ENCODE measurements around the gene NCR3LG1. TPM values are rescaled to one million over a fixed set of nuclear protein-coding genes. Genes with fewer than 3 reads are reported as not detected.

NCR3LG1 gene
- total RNA-seq, 4 donors from 2014 or later = 4.6 to 6.5 (median 5.3) TPM

- intact Hi-C loops (cut with DNase I; ENCODE audit: low total_unique reads) = loop anchor here (10.0 kb wide), 1 partner anchor 163 kb away; no protein-coding TSS in a partner anchor
- H3K4me3 ChIP-seq (ENCODE audit: low read depth, poor library complexity, severe bottlenecking) = no peak overlapping the region
- 81 to 88% methylated on average over 12 to 16 of the region's 20 CpGs for WGBS, 2 donors
- no peak for TF ChIP-seq CTCF (IDR thresholded peaks at IDR 0.05)
- TF ChIP-seq POLR2A (IDR thresholded peaks at IDR 0.05) = no peak
- DNase-seq (ENCODE audit: low spot score in 2 of 2) = no peak
These were observed 36.2 kb downstream of the NCR3LG1 start for GRCh38 chr11:17387811-17388210.

- intact Hi-C loops (cut with DNase I; ENCODE audit: low total_unique reads) = loop anchor here (10.0 kb wide), 1 partner anchor 164 kb away; no protein-coding TSS in a partner anchor
- no peak within 1 kb of the TSS for H3K4me3 ChIP-seq (ENCODE audit: low read depth, poor library complexity, severe bottlenecking)
- no peak for DNase-seq (ENCODE audit: low spot score in 2 of 2)
- WGBS, 2 donors = 5 to 6% methylated on average over 40 to 52 of the region's 53 CpGs
- no peak for TF ChIP-seq CTCF (IDR thresholded peaks at IDR 0.05)
- TF ChIP-seq POLR2A (IDR thresholded peaks at IDR 0.05) = no peak
These were observed 37.1 kb downstream of the NCR3LG1 start, which contains the start of gene KCNJ11 for GRCh38 chr11:17388609-17389210. Gene KCNJ11 (minus strand): TSS chr11:17388659. CDS start chr11:17388091, 568 bp downstream.

GRCh38 chr11:17389211-17389956 lies 37.8 kb downstream of the NCR3LG1 start:
- peak; percentile 23 to 94 for DNase-seq (ENCODE audit: low spot score in 2 of 2)
- TF ChIP-seq CTCF (IDR thresholded peaks at IDR 0.05) (no peak), POLR2A (IDR thresholded peaks at IDR 0.05) (no peak)
- H3K4me3 ChIP-seq (ENCODE audit: low read depth, poor library complexity, severe bottlenecking) = no peak overlapping the region
- WGBS, 2 donors = 3 to 5% methylated on average over 40 to 47 of the region's 55 CpGs
- intact Hi-C loops (cut with DNase I; ENCODE audit: low total_unique reads) = loop anchor here (10.0 kb wide), 1 partner anchor 165 kb away; no protein-coding TSS in a partner anchor

GRCh38 chr11:17389957-17390649 lies 38.5 kb downstream of the NCR3LG1 start:
- intact Hi-C loops (cut with DNase I; ENCODE audit: low total_unique reads) = loop anchor here (10.0 kb wide), 1 partner anchor 165 kb away; no protein-coding TSS in a partner anchor
- WGBS, 2 donors = 61% methylated on average over 10 of the region's 10 CpGs
- H3K4me3 ChIP-seq (ENCODE audit: low read depth, poor library complexity, severe bottlenecking) = no peak overlapping the region
- peak in 1 of 2 donors; percentile 83 for DNase-seq (ENCODE audit: low spot score in 2 of 2)
- TF ChIP-seq CTCF (IDR thresholded peaks at IDR 0.05) = no peak

- WGBS, 2 donors = 73 to 100% methylated on average over 1 to 3 of the region's 3 CpGs
- H3K4me3 ChIP-seq (ENCODE audit: low read depth, poor library complexity, severe bottlenecking) = no peak overlapping the region
- no peak for DNase-seq (ENCODE audit: low spot score in 2 of 2)
- TF ChIP-seq POLR2A (IDR thresholded peaks at IDR 0.05) (no peak), CTCF (IDR thresholded peaks at IDR 0.05) (no peak)
- intact Hi-C loops (cut with DNase I; ENCODE audit: low total_unique reads) = no loop called here
These were observed 40.1 kb downstream of the NCR3LG1 start for GRCh38 chr11:17391493-17392355.
